ENCODE results near the gene MYO18A. TPM values are rescaled to one million over a fixed set of nuclear protein-coding genes. Genes with fewer than 3 reads are reported as not detected.

MYO18A gene
- total and polyA plus RNA-seq, 10 of the 15 experiments (the other 5 are each of a cell fraction or from before 2014, with no cell fraction given) = 2.9 to 66.0 (median 24.5) TPM

GRCh38 chr17:29080965-29081364, 99.2 kb downstream of the MYO18A start (continued):
- TF ChIP-seq CBX5 (IDR thresholded peaks at IDR 0.05; ENCODE audit: low read depth) (no peak), CBFB (IDR thresholded peaks at IDR 0.05; ENCODE audit: low read depth) (no peak), SMAD5 (IDR thresholded peaks at IDR 0.05; ENCODE audit: low read depth) (no peak), ATF2 (IDR thresholded peaks at IDR 0.05; ENCODE audit: low read length) (no peak), ATF3 (IDR thresholded peaks at IDR 0.05; ENCODE audit: borderline replicate concordance, extremely low read depth, low read depth, low read length) (no peak), BCL3 (IDR thresholded peaks at IDR 0.05; ENCODE audit: borderline replicate concordance, insufficient read depth, low read depth, low read length, poor library complexity, severe bottlenecking) (no peak), POLR2AphosphoS2 (IDR thresholded peaks at IDR 0.05; ENCODE audit: low read depth, low read length) (no peak), ZNF207 (IDR thresholded peaks at IDR 0.05; ENCODE audit: borderline replicate concordance) (no peak), CREM (IDR thresholded peaks at IDR 0.05; ENCODE audit: low read depth) (no peak), BMI1 (IDR thresholded peaks at IDR 0.05; ENCODE audit: borderline replicate concordance) (no peak), TBL1XR1 (IDR thresholded peaks at IDR 0.05; ENCODE audit: low read depth, low read length) (no peak)

GRCh38 chr17:29080323-29080722, 99.9 kb downstream of the MYO18A start:
- H3K4me1 ChIP-seq (ENCODE audit: control insufficient read depth, insufficient read depth, low read length) = no peaks in the 10 kb centered on the region
- BruUV-seq (replicated peaks) = no TSS peak
- no peaks in the 10 kb centered on the region for H4K20me1 ChIP-seq (ENCODE audit: control insufficient read depth, insufficient read depth)
- FAIRE-seq (no peak), ATAC-seq (no peak), DNase-seq (ENCODE audit: low read depth, low spot score) (no peak)
- POLR2A ChIA-PET = no interaction called here
- H3K4me3 ChIP-seq = no peak overlapping the region
- no peaks in the 10 kb centered on the region for H3K9me3 ChIP-seq (replicated peaks; ENCODE audit: control insufficient read depth, insufficient read depth, low read length)
- in situ Hi-C loops (cut with MboI) (no loop called here), intact Hi-C loops (cut with micrococcal nuclease; ENCODE audit: unreplicated experiment) (no loop called here)
- no peak overlapping the region for H3K4me2 ChIP-seq (ENCODE audit: control insufficient read depth, insufficient read depth)
- no peak overlapping the region for H3K27ac ChIP-seq (ENCODE audit: control insufficient read depth, insufficient read depth)
- H2AFZ ChIP-seq (ENCODE audit: control insufficient read depth, low read depth, low read length) = no peak overlapping the region
- SMC1A ChIA-PET (ENCODE audit: uncharacterized antibody, unreplicated experiment) = no interaction called here
- RAD21 ChIA-PET (ENCODE audit: unreplicated experiment) = no interaction called here
- CTCF ChIA-PET = no interaction called here
- over 99% methylated on average over 19 of the region's 33 CpGs for WGBS (ENCODE audit: insufficient coverage, insufficient replicate concordance, low lambda C conversion rate, missing lambda C conversion rate)
- H3K27me3 ChIP-seq (replicated peaks in 1 of 2; ENCODE audit: control insufficient read depth in 2 of 2, insufficient read depth in 2 of 2, low read length in 1 of 2) = no peaks in the 10 kb centered on the region
- no peaks in the 10 kb centered on the region for H3K79me2 ChIP-seq (ENCODE audit: control insufficient read depth, insufficient read depth, low read length)
- peaks cover 3 to 5% of the 10 kb centered on the region in 2 experiments for H3K36me3 ChIP-seq (ENCODE audit: control insufficient read depth in 2 of 2, insufficient read depth in 2 of 2, low read length in 1 of 2)
- H3K9ac ChIP-seq (ENCODE audit: control insufficient read depth, insufficient read depth, low read length) = no peak overlapping the region
- TF ChIP-seq RUNX3 (IDR thresholded peaks at IDR 0.05; ENCODE audit: low read length) (no peak), BHLHE40 (IDR thresholded peaks at IDR 0.05; ENCODE audit: borderline replicate concordance in 1 of 2, low read depth in 2 of 2, low read length in 1 of 2) (no peak), ZBTB4 (CRISPR knock-in tag; IDR thresholded peaks at IDR 0.05) (no peak), RCOR1 (conservative IDR thresholded peaks at IDR 0.05; ENCODE audit: low read depth, low read length) (no peak), HCFC1 (IDR thresholded peaks at IDR 0.05; ENCODE audit: low read length) (no peak), TAF1 (IDR thresholded peaks at IDR 0.05; ENCODE audit: borderline replicate concordance, low read depth, low read length) (no peak), DPF2 (IDR thresholded peaks at IDR 0.05) (no peak), STAT1 (conservative IDR thresholded peaks at IDR 0.05) (no peak), HDAC6 (IDR thresholded peaks at IDR 0.05; ENCODE audit: unreplicated experiment) (no peak)

All from GM12878 (cell line).